Activated T-cell treated with anti-CD3 and anti-CD28 coated beads, Interleukin-2, amount 50 U/mL, for 4 hours (primary cell): ENCODE data around the gene MBTPS1. TPM values are rescaled to one million over a fixed set of nuclear protein-coding genes. Genes with fewer than 3 reads are reported as not detected.

Experiments used
- ATAC-seq, 2 donors: fragments of 200-7000 bp; cut with Tn5 transposase; one replicate each; pipeline ENCODE4 v1.10.0; 2021
- DNase-seq: peaks from one replicate; pipeline ENCODE4 v3.0.0-alpha.2; 2020
- H3K27me3 Mint-ChIP-seq: one replicate; pipeline ENCODE4 v1.8.0; 2021; ENCODE audit warnings: low read depth, mixed read lengths
- H3K36me3 Mint-ChIP-seq: one replicate; pipeline ENCODE4 v1.8.0; 2022; ENCODE audit warnings: mixed read lengths; ENCODE audit not compliant: insufficient read depth
- H3K4me1 Mint-ChIP-seq: one replicate; pipeline ENCODE4 v1.8.0; 2021; ENCODE audit warnings: low read depth, mixed read lengths
- H3K4me3 Mint-ChIP-seq: one replicate; pipeline ENCODE4 v1.8.0; 2021; ENCODE audit warnings: mild to moderate bottlenecking, moderate library complexity, mixed read lengths
- H3K9me3 Mint-ChIP-seq: one replicate; pipeline ENCODE4 v1.8.0; 2021; ENCODE audit warnings: mixed read lengths
- total RNA-seq, 3 donors: library from RNA; stranded (reverse); gene quantifications; one replicate each; pipeline ENCODE4 v1.2.1, GENCODE V29; 2021

MBTPS1 gene
- total RNA-seq, 3 donors from 2014 or later, result 44.9 to 52.8 (median 49.2) TPM

DNA sequence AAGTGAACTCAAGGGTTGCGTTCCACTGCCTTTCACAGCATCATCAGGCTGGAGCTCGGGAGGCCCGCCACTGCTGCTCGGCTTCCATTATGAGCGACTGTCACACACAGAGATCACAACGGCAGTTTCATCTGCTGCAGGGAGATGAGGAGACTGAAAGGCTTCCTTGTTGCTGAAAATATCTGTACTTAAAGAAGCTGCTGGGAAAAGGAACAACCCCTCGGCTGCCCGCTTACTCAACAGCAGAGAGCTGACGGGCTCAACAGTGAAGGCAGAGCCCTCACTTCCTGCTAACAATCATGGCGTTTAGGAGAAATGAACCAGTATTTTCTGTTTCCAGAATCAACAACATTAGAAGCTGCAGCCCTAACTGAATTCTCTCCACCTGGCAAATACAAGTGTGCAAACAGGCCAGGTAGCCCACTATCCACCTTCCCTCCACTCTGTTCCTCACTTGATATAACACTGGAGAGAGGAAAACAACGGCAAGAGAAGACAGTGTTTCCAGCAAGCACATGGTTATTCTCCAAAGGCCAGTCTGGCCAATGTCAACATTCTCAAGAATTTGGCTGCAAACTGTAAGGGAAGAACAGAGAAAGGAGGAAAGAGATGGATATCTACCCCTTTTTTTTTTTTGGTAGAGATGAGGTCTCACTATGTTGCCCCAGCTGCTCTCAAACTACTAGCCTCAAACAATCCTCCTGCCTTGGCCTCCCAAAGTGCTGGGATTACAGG lies 33.7 kb downstream of the MBTPS1 start:
- ATAC-seq (no peak), DNase-seq (no peak)
- peaks cover 59% of the 10 kb centered on the region for H3K36me3 Mint-ChIP-seq
- no peaks in the 10 kb centered on the region for H3K9me3 Mint-ChIP-seq
- no peak overlapping the region for H3K4me3 Mint-ChIP-seq
- peaks cover 21% of the 10 kb centered on the region for H3K4me1 Mint-ChIP-seq
- no peaks in the 10 kb centered on the region for H3K27me3 Mint-ChIP-seq

DNA sequence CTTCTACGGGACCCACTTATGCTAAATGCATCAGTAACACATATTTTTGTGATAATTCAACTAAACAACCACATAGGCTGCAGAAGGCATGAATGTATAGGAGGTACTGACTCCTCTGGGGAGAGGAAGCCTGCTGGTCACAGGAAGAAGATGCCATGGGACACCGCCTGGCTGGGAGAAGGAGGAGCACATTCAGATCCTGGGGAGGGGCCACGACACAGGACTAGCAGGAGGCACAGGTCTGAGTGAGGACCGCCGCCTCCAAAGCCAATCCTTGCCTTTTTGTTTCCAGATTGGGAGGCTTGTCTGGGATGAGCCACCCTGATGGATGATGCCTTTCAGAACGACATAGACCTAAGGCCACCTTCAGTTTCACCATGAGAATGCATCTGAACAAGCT lies 34.6 kb downstream of the MBTPS1 start:
- DNase-seq, result no peak
- no peaks in the 10 kb centered on the region for H3K9me3 Mint-ChIP-seq

DNA sequence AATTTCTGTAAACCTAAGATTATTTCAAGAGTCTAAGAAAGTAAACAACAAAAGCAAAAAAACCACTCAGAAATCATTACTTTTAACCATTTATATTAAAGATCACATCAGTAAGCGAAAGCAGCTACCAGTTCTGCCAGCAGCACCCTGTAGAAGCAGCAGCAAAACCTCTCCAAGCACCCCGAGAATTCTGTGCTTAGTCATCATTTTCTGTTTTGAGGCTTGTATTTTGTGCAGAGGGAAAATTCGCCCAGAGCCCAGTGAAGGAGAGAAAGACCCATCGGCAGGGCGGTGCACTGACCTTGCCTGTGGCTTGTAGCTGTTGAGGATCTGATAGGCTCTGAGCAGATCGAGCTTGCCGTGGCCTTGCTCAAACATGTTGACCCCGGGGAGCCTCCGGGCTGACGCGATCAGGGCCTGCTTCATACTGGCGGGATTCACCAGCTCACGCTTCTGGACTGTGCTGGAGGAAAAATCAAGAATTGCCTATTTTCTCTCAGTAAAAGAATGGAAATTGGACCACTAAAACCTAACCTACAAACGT lies 35.2 kb downstream of the MBTPS1 start:
- no peak for ATAC-seq
- no peaks in the 10 kb centered on the region for H3K9me3 Mint-ChIP-seq
- H3K27me3 Mint-ChIP-seq, result no peaks in the 10 kb centered on the region
- peaks cover 58% of the 10 kb centered on the region for H3K36me3 Mint-ChIP-seq
- no peak overlapping the region for H3K4me3 Mint-ChIP-seq
- no peak for DNase-seq
- peaks cover 18% of the 10 kb centered on the region for H3K4me1 Mint-ChIP-seq

More for the DNA sequence above, 34.6 kb downstream of the MBTPS1 start:
- H3K36me3 Mint-ChIP-seq, result peaks cover 58% of the 10 kb centered on the region
- no peaks in the 10 kb centered on the region for H3K27me3 Mint-ChIP-seq
- no peak overlapping the region for H3K4me3 Mint-ChIP-seq
- ATAC-seq, result no peak
- H3K4me1 Mint-ChIP-seq, result peaks cover 20% of the 10 kb centered on the region

DNA sequence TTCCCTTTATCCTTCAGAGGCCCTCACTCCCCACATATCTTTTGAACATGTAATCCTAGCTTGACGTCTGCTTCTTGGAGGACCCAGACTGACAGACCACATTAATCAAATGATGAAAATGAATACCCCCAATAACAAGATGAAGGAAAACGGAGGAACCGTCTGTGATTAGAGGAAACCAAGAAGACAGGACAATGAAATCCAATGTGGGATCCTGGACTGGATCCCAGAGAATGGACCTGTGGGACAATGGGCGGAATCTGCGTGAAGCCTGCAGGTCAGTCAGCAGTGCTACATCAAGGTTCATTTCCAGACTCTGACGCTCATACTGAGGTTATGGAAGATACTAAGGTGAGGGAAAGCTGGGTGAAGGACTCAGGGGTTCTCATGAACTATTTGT lies 35.9 kb downstream of the MBTPS1 start:
- no peak overlapping the region for H3K4me3 Mint-ChIP-seq
- H3K36me3 Mint-ChIP-seq, result peaks cover 52% of the 10 kb centered on the region
- no peaks in the 10 kb centered on the region for H3K9me3 Mint-ChIP-seq
- H3K27me3 Mint-ChIP-seq, result no peaks in the 10 kb centered on the region
- ATAC-seq, result no peak
- DNase-seq, result no peak
- H3K4me1 Mint-ChIP-seq, result peaks cover 13% of the 10 kb centered on the region

GRCh38 chr16:84080378-84080777 lies 36.4 kb downstream of the MBTPS1 start:
- no peak for DNase-seq
- no peaks in the 10 kb centered on the region for H3K27me3 Mint-ChIP-seq
- H3K4me1 Mint-ChIP-seq, result peaks cover 12% of the 10 kb centered on the region
- H3K36me3 Mint-ChIP-seq, result peaks cover 55% of the 10 kb centered on the region
- no peaks in the 10 kb centered on the region for H3K9me3 Mint-ChIP-seq
- ATAC-seq, result no peak
- H3K4me3 Mint-ChIP-seq, result no peak overlapping the region

DNA sequence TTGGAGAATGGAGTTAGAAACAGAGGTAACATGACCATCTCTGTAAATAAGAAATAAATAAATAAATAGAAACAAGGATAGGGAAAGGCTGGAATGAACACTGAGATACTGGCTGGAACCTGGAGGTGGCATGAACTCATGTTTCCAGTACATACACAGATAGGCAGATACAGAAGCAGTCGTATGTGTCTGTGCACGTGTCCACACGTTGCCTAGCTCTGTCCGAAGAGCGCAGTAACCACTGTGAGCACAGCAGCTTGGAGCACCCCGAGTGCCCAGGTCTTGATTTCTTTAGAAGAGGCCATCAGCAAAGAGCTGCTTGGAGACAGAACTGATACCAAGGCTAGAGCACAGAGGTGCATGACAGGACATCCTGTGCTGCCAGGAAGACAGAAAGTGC lies 37.1 kb downstream of the MBTPS1 start:
- Mint-ChIP-seq H3K4me3 (no peak overlapping the region), H3K36me3 (peaks cover 54% of the 10 kb centered on the region), H3K4me1 (peaks cover 8% of the 10 kb centered on the region), H3K27me3 (no peaks in the 10 kb centered on the region), H3K9me3 (no peaks in the 10 kb centered on the region)
- no peak for DNase-seq
- ATAC-seq, result no peak

- Mint-ChIP-seq H3K36me3 (peaks cover 50% of the 10 kb centered on the region), H3K9me3 (no peaks in the 10 kb centered on the region)
Observed at GRCh38 chr16:84075376-84075775, 41.4 kb downstream of the MBTPS1 start.

GRCh38 chr16:84074721-84075120 lies 42.0 kb downstream of the MBTPS1 start:
- no peak for ATAC-seq
- Mint-ChIP-seq H3K36me3 (peaks cover 44% of the 10 kb centered on the region), H3K9me3 (no peaks in the 10 kb centered on the region), H3K27me3 (no peaks in the 10 kb centered on the region), H3K4me1 (peaks cover 5% of the 10 kb centered on the region), H3K4me3 (no peak overlapping the region)
- no peak for DNase-seq

More at GRCh38 chr16:84075376-84075775, 41.4 kb downstream of the MBTPS1 start:
- Mint-ChIP-seq H3K27me3 (no peaks in the 10 kb centered on the region), H3K4me1 (peaks cover 7% of the 10 kb centered on the region), H3K4me3 (no peak overlapping the region)
- DNase-seq (no peak), ATAC-seq (no peak)

- H3K4me3 Mint-ChIP-seq, result no peak overlapping the region
- ATAC-seq, result no peak
- H3K4me1 Mint-ChIP-seq, result no peaks in the 10 kb centered on the region
- H3K36me3 Mint-ChIP-seq, result peaks cover 44% of the 10 kb centered on the region
- no peak for DNase-seq
- no peaks in the 10 kb centered on the region for H3K9me3 Mint-ChIP-seq
- no peaks in the 10 kb centered on the region for H3K27me3 Mint-ChIP-seq
Observed at GRCh38 chr16:84072014-84072413, 44.7 kb downstream of the MBTPS1 start.

DNA sequence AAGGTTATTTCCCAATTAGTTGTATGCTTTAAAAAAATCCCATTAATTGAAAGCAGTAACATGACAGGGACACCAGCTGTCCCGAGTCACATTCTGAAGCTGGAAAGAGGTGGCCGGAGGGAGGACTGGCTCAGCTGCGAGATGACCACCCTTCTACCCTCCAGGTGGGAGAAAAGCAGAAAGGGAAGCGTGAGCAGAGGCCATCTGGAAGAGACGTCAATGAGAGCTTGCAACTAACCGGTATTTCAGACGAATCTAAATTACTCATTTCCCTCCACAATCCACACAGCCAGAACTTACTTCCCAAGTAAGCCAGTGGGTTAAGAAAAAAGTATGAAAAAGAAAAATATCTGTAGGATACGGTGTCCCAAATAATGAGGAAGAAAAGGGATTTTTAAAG lies 45.6 kb downstream of the MBTPS1 start:
- ATAC-seq (no peak), DNase-seq (no peak)
- Mint-ChIP-seq H3K27me3 (no peaks in the 10 kb centered on the region), H3K36me3 (peaks cover 42% of the 10 kb centered on the region), H3K4me3 (no peak overlapping the region), H3K4me1 (no peaks in the 10 kb centered on the region), H3K9me3 (no peaks in the 10 kb centered on the region)

DNA sequence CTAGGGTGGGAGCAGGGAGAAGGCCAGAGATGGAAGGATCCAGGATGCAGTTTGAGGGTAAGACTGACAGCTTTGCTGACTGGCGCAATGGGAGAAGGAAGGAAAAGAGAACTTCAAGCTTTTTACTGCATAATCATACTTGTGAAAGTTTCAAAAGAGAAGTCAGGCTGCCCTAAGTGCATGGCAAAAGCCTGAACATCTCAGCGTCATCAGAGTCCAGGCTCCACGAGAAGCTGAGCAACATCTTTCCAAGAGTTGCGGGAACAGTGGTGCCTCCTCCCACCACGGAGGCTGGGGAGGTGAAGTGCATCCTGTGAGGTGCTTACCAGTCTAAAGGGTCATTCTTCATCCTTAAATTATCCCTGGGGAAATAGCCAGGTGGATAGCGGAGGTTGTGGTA lies 47.2 kb downstream of the MBTPS1 start:
- ATAC-seq, result no peak
- no peaks in the 10 kb centered on the region for H3K4me1 Mint-ChIP-seq
- no peaks in the 10 kb centered on the region for H3K9me3 Mint-ChIP-seq
- no peak overlapping the region for H3K4me3 Mint-ChIP-seq
- no peaks in the 10 kb centered on the region for H3K27me3 Mint-ChIP-seq
- peaks cover 34% of the 10 kb centered on the region for H3K36me3 Mint-ChIP-seq
- DNase-seq, result no peak

GRCh38 chr16:84068783-84069462 lies 47.8 kb downstream of the MBTPS1 start:
- ATAC-seq (no peak), DNase-seq (no peak)
- H3K4me1 Mint-ChIP-seq, result no peaks in the 10 kb centered on the region
- H3K9me3 Mint-ChIP-seq, result no peaks in the 10 kb centered on the region
- no peaks in the 10 kb centered on the region for H3K27me3 Mint-ChIP-seq
- H3K4me3 Mint-ChIP-seq, result no peak overlapping the region
- peaks cover 35% of the 10 kb centered on the region for H3K36me3 Mint-ChIP-seq

- H3K9me3 Mint-ChIP-seq, result no peaks in the 10 kb centered on the region
- no peak overlapping the region for H3K4me3 Mint-ChIP-seq
- no peak for DNase-seq
Observed at GRCh38 chr16:84068041-84068440, 48.7 kb downstream of the MBTPS1 start.

GRCh38 chr16:84067640-84068039 lies 49.1 kb downstream of the MBTPS1 start:
- H3K9me3 Mint-ChIP-seq, result no peaks in the 10 kb centered on the region
- no peaks in the 10 kb centered on the region for H3K4me1 Mint-ChIP-seq
- ATAC-seq (no peak), DNase-seq (no peak)
- H3K36me3 Mint-ChIP-seq, result peaks cover 46% of the 10 kb centered on the region
- H3K4me3 Mint-ChIP-seq, result no peak overlapping the region
- no peaks in the 10 kb centered on the region for H3K27me3 Mint-ChIP-seq

More at GRCh38 chr16:84068041-84068440, 48.7 kb downstream of the MBTPS1 start:
- H3K27me3 Mint-ChIP-seq, result no peaks in the 10 kb centered on the region
- ATAC-seq, result no peak
- H3K36me3 Mint-ChIP-seq, result peaks cover 42% of the 10 kb centered on the region
- no peaks in the 10 kb centered on the region for H3K4me1 Mint-ChIP-seq
